Breast epithelium (tissue), 4 donors: ENCODE measurements around the gene PAPPA. TPM values are rescaled to one million over a fixed set of nuclear protein-coding genes. Genes with fewer than 3 reads are reported as not detected.
A peak's percentile ranks its signal among the peaks of the same experiment; 100 is the strongest.

Experiments
- DNase-seq, 2 donors: peaks; one replicate each; pipeline ENCODE4 v3.0.0-alpha.2; 2019; ENCODE audit warnings: low spot score in 2 of 2
- H3K27ac ChIP-seq, 2 donors: fragments of 200-600 bp; sonication (generic) in 1 of 2; one replicate each; pipeline ENCODE4 v1.5.1; 2016 to 2019; ENCODE audit warnings: mild to moderate bottlenecking in 1 of 2
- H3K27me3 ChIP-seq, 2 donors: fragments of 200-600 bp; sonication (generic) in 1 of 2; one replicate each; pipeline versions ENCODE4 v1.5.1 to v1.6.0; 2017 to 2019; ENCODE audit warnings: control low read depth in 1 of 2, mild to moderate bottlenecking in 1 of 2
- H3K36me3 ChIP-seq: fragments of 200-600 bp; one replicate; pipeline ENCODE4 v1.5.1; 2019
- H3K4me1 ChIP-seq, 2 donors: fragments of 200-600 bp; sonication (generic); one replicate each; pipeline ENCODE4 v1.5.1; 2016 to 2019; ENCODE audit warnings: control low read depth in 1 of 2
- H3K4me3 ChIP-seq, 3 donors: fragments of 200-600 bp; sonication (generic); 1 replicate in 2 of 3; 2 replicates in 1 of 3; pipeline ENCODE4 v1.5.1; 2016 to 2019; ENCODE audit warnings: mild to moderate bottlenecking in 3 of 3, moderate library complexity in 2 of 3
- H3K9me3 ChIP-seq, 2 donors: fragments of 200-600 bp; sonication (generic) in 1 of 2; one replicate each; pipeline ENCODE4 v1.5.1; 2016 to 2019; ENCODE audit warnings: control low read depth in 1 of 2
- CTCF ChIP-seq, 3 donors: fragments of 450-650 bp; IDR thresholded peaks; one replicate each; pipeline ENCODE4 v1.5.1; 2016 to 2017; ENCODE audit warnings: antibody characterized with exemption in 3 of 3, mild to moderate bottlenecking in 3 of 3, moderate library complexity in 3 of 3
- POLR2A ChIP-seq: fragments of 450-650 bp; IDR thresholded peaks from one replicate; pipeline ENCODE4 v1.6.1; 2016; ENCODE audit warnings: antibody characterized with exemption, mild to moderate bottlenecking, moderate library complexity
- POLR2AphosphoS5 ChIP-seq, 3 donors: sonication (generic); formaldehyde crosslinking; IDR thresholded peaks; one replicate each; pipeline ENCODE4 v1.6.1; 2017; ENCODE audit warnings: antibody characterized with exemption in 3 of 3
- intact Hi-C: fragments of 100-400 bp; cut with DNase I; formaldehyde crosslinking; loops from one replicate; pipeline ENCODE4 v1.15.1; 2023; ENCODE audit warnings: low total_unique reads
- total RNA-seq, 3 donors: library from RNA; depleted of rRNA; stranded (reverse); fragments of >200 nt; gene quantifications; one replicate each; pipeline ENCODE4 v1.1.0, GENCODE V29; 2016

Gene PAPPA
- 1 to 10 TPM; 2.6 to 3.4 (median 3.4) TPM for total RNA-seq

- TF ChIP-seq POLR2A (no peak), POLR2AphosphoS5 (IDR thresholded peaks at IDR 0.05) (no peak), CTCF (IDR thresholded peaks at IDR 0.05) (no peak)
- Histone ChIP-seq H3K9me3 (no peaks in the 10 kb centered on the region), H3K36me3 (no peaks in the 10 kb centered on the region), H3K4me1 (no peaks in the 10 kb centered on the region), H3K27ac (peak within 1 kb of the TSS; percentile 66 to 73), H3K4me3 (peak within 1 kb of the TSS; percentile 52 to 78 (median 58)), H3K27me3 (peaks cover 0 to 4% of the 10 kb centered on the region in 2 donors)
- intact Hi-C loops, result no loop called here
- DNase-seq, result no peak
Observed at GRCh38 chr9:116153765-116154333, at the start of gene PAPPA. PAPPA (plus strand) TSS chr9:116153791; CDS start chr9:116154173, 382 bp downstream.

GRCh38 chr9:116103976-116104820 is 49.4 kb upstream of the PAPPA start:
- intact Hi-C loops, result no loop called here
- DNase-seq, result no peak
- no peak for TF ChIP-seq CTCF (IDR thresholded peaks at IDR 0.05)
- no peak for TF ChIP-seq POLR2AphosphoS5 (IDR thresholded peaks at IDR 0.05)
- TF ChIP-seq POLR2A, result no peak

GRCh38 chr9:116112236-116112635 is 41.4 kb upstream of the PAPPA start:
- Histone ChIP-seq H3K36me3 (no peaks in the 10 kb centered on the region), H3K27ac (no peak overlapping the region), H3K4me1 (no peaks in the 10 kb centered on the region), H3K9me3 (no peaks in the 10 kb centered on the region), H3K4me3 (no peak overlapping the region), H3K27me3 (no peaks in the 10 kb centered on the region)
- intact Hi-C loops, result no loop called here
- TF ChIP-seq CTCF (IDR thresholded peaks at IDR 0.05) (no peak), POLR2A (no peak), POLR2AphosphoS5 (IDR thresholded peaks at IDR 0.05) (no peak)
- no peak for DNase-seq

More at GRCh38 chr9:116103976-116104820, 49.4 kb upstream of the PAPPA start:
- H3K36me3 ChIP-seq, result no peaks in the 10 kb centered on the region
- no peak overlapping the region for H3K27ac ChIP-seq
- H3K27me3 ChIP-seq, result no peaks in the 10 kb centered on the region
- no peak overlapping the region for H3K4me3 ChIP-seq
- no peaks in the 10 kb centered on the region for H3K9me3 ChIP-seq
- no peaks in the 10 kb centered on the region for H3K4me1 ChIP-seq

- Histone ChIP-seq H3K36me3 (no peaks in the 10 kb centered on the region), H3K4me3 (no peak overlapping the region), H3K27me3 (no peaks in the 10 kb centered on the region), H3K9me3 (no peaks in the 10 kb centered on the region), H3K4me1 (no peaks in the 10 kb centered on the region), H3K27ac (no peak overlapping the region)
- no peak for DNase-seq
- intact Hi-C loops, result no loop called here
- TF ChIP-seq CTCF (IDR thresholded peaks at IDR 0.05) (no peak), POLR2A (no peak), POLR2AphosphoS5 (IDR thresholded peaks at IDR 0.05) (no peak)
Observed at GRCh38 chr9:116115761-116116353, 37.7 kb upstream of the PAPPA start.

- no peak overlapping the region for H3K27ac ChIP-seq
- no peak for DNase-seq
- H3K27me3 ChIP-seq, result no peaks in the 10 kb centered on the region
- H3K4me1 ChIP-seq, result no peaks in the 10 kb centered on the region
- no peak overlapping the region for H3K4me3 ChIP-seq
- no peaks in the 10 kb centered on the region for H3K36me3 ChIP-seq
- intact Hi-C loops, result no loop called here
- TF ChIP-seq POLR2A, result no peak
- no peak for TF ChIP-seq CTCF (IDR thresholded peaks at IDR 0.05)
- no peak for TF ChIP-seq POLR2AphosphoS5 (IDR thresholded peaks at IDR 0.05)
- H3K9me3 ChIP-seq, result no peaks in the 10 kb centered on the region
Observed at GRCh38 chr9:116116393-116116792, 37.2 kb upstream of the PAPPA start.
